ENCODE measurements around the gene SNTG2.

Gene SNTG2

GRCh38 chr2:1348789-1349188 lies 398.1 kb downstream of the SNTG2 start:
- peaks cover 4% of the 10 kb centered on the region for H3K9me3 ChIP-seq (ENCODE audit: severe bottlenecking)
- no peaks in the 10 kb centered on the region for H3K4me1 ChIP-seq (ENCODE audit: insufficient read depth, poor library complexity, severe bottlenecking)
- H3K4me3 ChIP-seq (ENCODE audit: severe bottlenecking), result no peak overlapping the region
- no peak for DNase-seq (ENCODE audit: low spot score)
- no peak for ATAC-seq (ENCODE audit: low read depth)
- H3K36me3 ChIP-seq (ENCODE audit: low read depth), result no peaks in the 10 kb centered on the region
- TF ChIP-seq CTCF (IDR thresholded peaks at IDR 0.05; ENCODE audit: poor library complexity, severe bottlenecking), result no peak
- H3K27me3 ChIP-seq (ENCODE audit: insufficient read depth, poor library complexity, severe bottlenecking), result no peaks in the 10 kb centered on the region
- no peak overlapping the region for H3K27ac ChIP-seq (ENCODE audit: poor library complexity, severe bottlenecking)

GRCh38 chr2:1350111-1350510 lies 399.5 kb downstream of the SNTG2 start:
- Histone ChIP-seq H3K9me3 (ENCODE audit: severe bottlenecking) (peaks cover 4% of the 10 kb centered on the region), H3K36me3 (ENCODE audit: low read depth) (no peaks in the 10 kb centered on the region), H3K4me3 (ENCODE audit: severe bottlenecking) (no peak overlapping the region), H3K4me1 (ENCODE audit: insufficient read depth, poor library complexity, severe bottlenecking) (no peaks in the 10 kb centered on the region), H3K27me3 (ENCODE audit: insufficient read depth, poor library complexity, severe bottlenecking) (no peaks in the 10 kb centered on the region), H3K27ac (ENCODE audit: poor library complexity, severe bottlenecking) (no peak overlapping the region)
- ATAC-seq (ENCODE audit: low read depth) (no peak), DNase-seq (ENCODE audit: low spot score) (no peak)
- TF ChIP-seq CTCF (IDR thresholded peaks at IDR 0.05; ENCODE audit: poor library complexity, severe bottlenecking), result no peak

- Histone ChIP-seq H3K4me1 (ENCODE audit: insufficient read depth, poor library complexity, severe bottlenecking) (no peaks in the 10 kb centered on the region), H3K9me3 (ENCODE audit: severe bottlenecking) (peaks cover 4% of the 10 kb centered on the region), H3K27me3 (ENCODE audit: insufficient read depth, poor library complexity, severe bottlenecking) (no peaks in the 10 kb centered on the region), H3K4me3 (ENCODE audit: severe bottlenecking) (no peak overlapping the region), H3K27ac (ENCODE audit: poor library complexity, severe bottlenecking) (no peak overlapping the region), H3K36me3 (ENCODE audit: low read depth) (no peaks in the 10 kb centered on the region)
- ATAC-seq (ENCODE audit: low read depth) (no peak), DNase-seq (ENCODE audit: low spot score) (no peak)
- no peak for TF ChIP-seq CTCF (IDR thresholded peaks at IDR 0.05; ENCODE audit: poor library complexity, severe bottlenecking)
Observed at GRCh38 chr2:1353124-1353523, 402.5 kb downstream of the SNTG2 start.

GRCh38 chr2:1353543-1353942 lies 402.9 kb downstream of the SNTG2 start:
- Histone ChIP-seq H3K27me3 (ENCODE audit: insufficient read depth, poor library complexity, severe bottlenecking) (no peaks in the 10 kb centered on the region), H3K9me3 (ENCODE audit: severe bottlenecking) (peaks cover 4% of the 10 kb centered on the region), H3K36me3 (ENCODE audit: low read depth) (no peaks in the 10 kb centered on the region), H3K4me1 (ENCODE audit: insufficient read depth, poor library complexity, severe bottlenecking) (no peaks in the 10 kb centered on the region), H3K27ac (ENCODE audit: poor library complexity, severe bottlenecking) (no peak overlapping the region), H3K4me3 (ENCODE audit: severe bottlenecking) (no peak overlapping the region)
- ATAC-seq (ENCODE audit: low read depth) (no peak), DNase-seq (ENCODE audit: low spot score) (no peak)
- TF ChIP-seq CTCF (IDR thresholded peaks at IDR 0.05; ENCODE audit: poor library complexity, severe bottlenecking), result no peak

- no peaks in the 10 kb centered on the region for H3K27me3 ChIP-seq (ENCODE audit: insufficient read depth, poor library complexity, severe bottlenecking)
- no peaks in the 10 kb centered on the region for H3K36me3 ChIP-seq (ENCODE audit: low read depth)
- no peaks in the 10 kb centered on the region for H3K9me3 ChIP-seq (ENCODE audit: severe bottlenecking)
- no peaks in the 10 kb centered on the region for H3K4me1 ChIP-seq (ENCODE audit: insufficient read depth, poor library complexity, severe bottlenecking)
- DNase-seq (ENCODE audit: low spot score) (no peak), ATAC-seq (ENCODE audit: low read depth) (no peak)
- no peak overlapping the region for H3K27ac ChIP-seq (ENCODE audit: poor library complexity, severe bottlenecking)
- TF ChIP-seq CTCF (IDR thresholded peaks at IDR 0.05; ENCODE audit: poor library complexity, severe bottlenecking), result no peak
- no peak overlapping the region for H3K4me3 ChIP-seq (ENCODE audit: severe bottlenecking)
Observed at GRCh38 chr2:1360144-1360543, 409.5 kb downstream of the SNTG2 start.
